Type B pancreatic cell (in vitro differentiated cells): ENCODE measurements around the gene NEK6. TPM values are rescaled to one million over a fixed set of nuclear protein-coding genes. Genes with fewer than 3 reads are reported as not detected.

Experiments used
- DNase-seq: peaks from one replicate; pipeline ENCODE4 v3.0.0; 2021; ENCODE audit warnings: mixed read lengths; ENCODE audit not compliant: unreplicated experiment; ENCODE audit errors: extremely low spot score
- H3K27ac Mint-ChIP-seq: 2 replicates; pipeline ENCODE4 v1.8.0; 2021; ENCODE audit warnings: mild to moderate bottlenecking, mixed read lengths
- H3K27me3 Mint-ChIP-seq: 2 replicates; pipeline ENCODE4 v1.8.0; 2021; ENCODE audit warnings: mixed read lengths
- H3K36me3 Mint-ChIP-seq: 2 replicates; pipeline ENCODE4 v1.8.0; 2021; ENCODE audit warnings: mixed read lengths
- H3K4me1 Mint-ChIP-seq: one replicate; pipeline ENCODE4 v1.8.0; 2021; ENCODE audit warnings: mixed read lengths; ENCODE audit not compliant: unreplicated experiment
- H3K4me3 Mint-ChIP-seq: 2 replicates; pipeline ENCODE4 v1.8.0; 2021; ENCODE audit warnings: mild to moderate bottlenecking, mixed read lengths
- H3K9me3 Mint-ChIP-seq: 2 replicates; pipeline ENCODE4 v1.8.0; 2021; ENCODE audit warnings: mixed read lengths
- CTCF ChIP-seq: fragments of 200-600 bp; sonication (generic); conservative IDR thresholded peaks from 2 replicates; pipeline ENCODE4 v1.5.0; 2021; ENCODE audit warnings: antibody characterized with exemption, mild to moderate bottlenecking
- total RNA-seq: library from RNA; stranded (reverse); gene quantifications from 2 replicates; pipeline ENCODE4 v1.2.1, GENCODE V29; 2021; ENCODE audit warnings: low replicate concordance

Gene NEK6
- total RNA-seq, 1 donor from 2014 or later = 19.3 TPM

- no peak overlapping the region for H3K4me3 Mint-ChIP-seq
- peaks cover 21% of the 10 kb centered on the region for H3K36me3 Mint-ChIP-seq
- no peak for TF ChIP-seq CTCF
- H3K4me1 Mint-ChIP-seq = peaks cover 51% of the 10 kb centered on the region
- no peaks in the 10 kb centered on the region for H3K27me3 Mint-ChIP-seq
- H3K27ac Mint-ChIP-seq = no peak overlapping the region
- H3K9me3 Mint-ChIP-seq = no peaks in the 10 kb centered on the region
- DNase-seq = no peak
Observed at GRCh38 chr9:124388275-124389048, 130.7 kb downstream of the NEK6 start.

GRCh38 chr9:124389146-124389939 is 131.6 kb downstream of the NEK6 start:
- Mint-ChIP-seq H3K4me3 (no peak overlapping the region), H3K27ac (no peak overlapping the region), H3K27me3 (no peaks in the 10 kb centered on the region), H3K9me3 (no peaks in the 10 kb centered on the region), H3K36me3 (peaks cover 13% of the 10 kb centered on the region), H3K4me1 (peaks cover 51% of the 10 kb centered on the region)
- TF ChIP-seq CTCF = no peak
- no peak for DNase-seq

GRCh38 chr9:124390794-124391658 is 133.3 kb downstream of the NEK6 start:
- Mint-ChIP-seq H3K9me3 (no peaks in the 10 kb centered on the region), H3K36me3 (peaks cover 12% of the 10 kb centered on the region), H3K27me3 (no peaks in the 10 kb centered on the region), H3K4me3 (peak overlapping the region; percentile 15), H3K27ac (no peak overlapping the region), H3K4me1 (peaks cover 51% of the 10 kb centered on the region)
- no peak for DNase-seq
- TF ChIP-seq CTCF = no peak

GRCh38 chr9:124392254-124392870 is 134.6 kb downstream of the NEK6 start:
- peaks cover 14% of the 10 kb centered on the region for H3K36me3 Mint-ChIP-seq
- no peak for DNase-seq
- H3K27ac Mint-ChIP-seq = no peak overlapping the region
- no peaks in the 10 kb centered on the region for H3K9me3 Mint-ChIP-seq
- no peak for TF ChIP-seq CTCF
- H3K27me3 Mint-ChIP-seq = no peaks in the 10 kb centered on the region
- peak overlapping the region; percentile 22 for H3K4me3 Mint-ChIP-seq
- H3K4me1 Mint-ChIP-seq = peaks cover 46% of the 10 kb centered on the region

- no peaks in the 10 kb centered on the region for H3K9me3 Mint-ChIP-seq
- DNase-seq = no peak
- peak overlapping the region; percentile 22 for H3K4me3 Mint-ChIP-seq
- TF ChIP-seq CTCF = peak; percentile 71
- H3K27ac Mint-ChIP-seq = no peak overlapping the region
- H3K36me3 Mint-ChIP-seq = peaks cover 14% of the 10 kb centered on the region
- H3K27me3 Mint-ChIP-seq = no peaks in the 10 kb centered on the region
- H3K4me1 Mint-ChIP-seq = peaks cover 42% of the 10 kb centered on the region
Observed at GRCh38 chr9:124392871-124393460, 135.2 kb downstream of the NEK6 start.
